AG08396 (cell line): ENCODE results near the gene RRH.
"Not testable (repeated sequence)": the region's sequence is repeated elsewhere in the genome, so short reads cannot be mapped to it uniquely, and the experiment has no call there.

Experiments
- DNase-seq: peaks from one replicate; pipeline ENCODE4 v3.0.0; 2012; ENCODE audit warnings: low spot score, mixed read lengths

RRH gene, protein sequence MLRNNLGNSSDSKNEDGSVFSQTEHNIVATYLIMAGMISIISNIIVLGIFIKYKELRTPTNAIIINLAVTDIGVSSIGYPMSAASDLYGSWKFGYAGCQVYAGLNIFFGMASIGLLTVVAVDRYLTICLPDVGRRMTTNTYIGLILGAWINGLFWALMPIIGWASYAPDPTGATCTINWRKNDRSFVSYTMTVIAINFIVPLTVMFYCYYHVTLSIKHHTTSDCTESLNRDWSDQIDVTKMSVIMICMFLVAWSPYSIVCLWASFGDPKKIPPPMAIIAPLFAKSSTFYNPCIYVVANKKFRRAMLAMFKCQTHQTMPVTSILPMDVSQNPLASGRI

DNA sequence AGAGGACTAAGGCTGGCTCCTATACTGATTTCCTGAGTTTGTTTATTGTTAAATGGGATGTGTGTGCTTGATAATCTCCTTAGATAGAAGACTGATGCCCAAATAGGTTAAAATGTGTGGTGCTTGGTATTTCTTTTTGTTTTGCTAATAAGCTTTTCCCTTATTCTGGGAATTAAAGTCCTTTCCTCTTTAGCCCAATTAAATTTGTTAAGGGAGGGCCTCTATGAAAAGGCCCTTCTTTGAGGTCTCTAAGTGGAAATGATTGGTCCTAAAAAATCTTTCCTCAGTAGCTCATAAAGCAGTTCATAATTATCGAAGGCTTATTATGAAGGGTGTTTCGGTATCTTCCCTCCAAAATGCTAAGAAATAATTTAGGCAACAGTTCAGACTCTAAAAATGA, at the start of gene RRH:
TSS of gene RRH (plus strand) at position 301 of the 400 bp plus-strand sequence. CDS start at position 357, 56 bp downstream.
- DNase-seq, result no peak

DNA sequence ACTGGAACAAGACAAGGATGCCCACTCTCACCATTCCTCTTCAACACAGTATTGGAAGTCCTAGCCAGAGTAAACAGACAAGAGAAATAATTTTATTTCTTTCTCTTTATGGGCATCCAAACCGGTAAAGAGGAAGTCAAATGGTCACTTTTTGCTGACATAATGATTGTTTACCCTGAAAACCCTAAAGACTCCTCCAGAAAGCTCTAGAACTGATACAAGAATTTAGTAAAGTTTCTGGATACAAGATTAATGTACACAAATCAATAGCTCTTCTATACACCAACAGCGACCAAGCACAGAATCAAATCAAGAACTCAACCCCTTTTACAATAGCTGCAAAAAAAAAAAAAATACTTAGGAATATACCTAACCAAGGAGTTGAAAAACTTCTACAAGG, 45.7 kb upstream of the RRH start:
- DNase-seq, result not testable (repeated sequence)

DNA sequence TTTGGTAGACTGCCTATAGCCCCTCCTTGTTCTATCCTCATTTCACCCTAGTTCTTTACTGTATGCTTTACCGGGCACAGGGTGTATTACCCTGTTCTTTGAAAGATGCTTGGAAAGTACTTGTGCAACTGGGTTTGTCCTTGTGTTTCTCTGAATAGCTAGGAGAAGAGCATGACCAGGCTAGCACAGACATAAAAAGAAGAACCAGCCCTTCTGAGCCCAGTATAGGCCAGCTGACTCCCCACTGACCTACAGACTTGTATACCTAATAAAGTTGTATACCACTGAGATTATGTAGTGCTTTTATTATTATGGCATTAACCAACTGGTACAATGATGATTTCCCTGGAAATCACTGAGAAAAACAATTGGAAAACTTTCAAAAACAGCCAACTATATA, 40.9 kb upstream of the RRH start:
- no peak for DNase-seq

DNA sequence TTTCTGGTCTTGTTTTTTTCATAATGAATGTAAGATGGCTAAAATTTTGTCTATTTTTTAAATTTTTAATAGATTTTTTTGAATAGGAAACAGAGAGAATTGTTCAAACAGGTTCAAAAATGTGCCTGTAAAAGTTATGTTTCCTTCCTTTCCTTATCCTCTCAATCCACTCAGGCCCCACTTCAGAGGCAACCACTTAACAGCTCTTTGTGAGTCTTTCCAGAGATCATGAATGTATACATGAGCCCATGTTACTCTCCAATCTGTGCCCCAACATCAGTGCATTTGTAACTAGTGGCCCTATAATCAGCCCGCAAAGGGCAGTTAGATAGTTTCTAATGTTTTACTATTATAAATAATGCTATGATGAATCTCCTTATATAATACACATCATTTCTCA, 40.0 kb upstream of the RRH start:
- DNase-seq, result no peak

DNA sequence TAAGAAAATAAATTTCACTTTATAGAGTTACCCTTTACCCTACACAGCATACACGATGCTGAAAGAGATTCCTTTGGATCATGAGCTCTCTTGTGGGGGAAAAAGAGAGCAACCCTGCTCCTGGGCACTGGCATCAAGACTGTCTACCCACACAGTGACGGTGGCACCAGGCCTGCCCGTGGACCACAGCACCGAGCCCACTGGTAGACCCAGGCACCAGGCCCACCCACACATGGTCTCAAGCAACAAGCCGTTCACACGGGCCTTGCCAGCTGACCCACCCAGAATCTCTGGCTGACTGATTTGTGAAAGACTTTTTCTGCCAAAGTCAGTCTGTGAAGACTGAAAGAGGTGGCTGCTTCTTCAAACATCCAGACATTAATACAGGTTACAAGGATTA, 32.7 kb upstream of the RRH start:
- DNase-seq, result no peak

DNA sequence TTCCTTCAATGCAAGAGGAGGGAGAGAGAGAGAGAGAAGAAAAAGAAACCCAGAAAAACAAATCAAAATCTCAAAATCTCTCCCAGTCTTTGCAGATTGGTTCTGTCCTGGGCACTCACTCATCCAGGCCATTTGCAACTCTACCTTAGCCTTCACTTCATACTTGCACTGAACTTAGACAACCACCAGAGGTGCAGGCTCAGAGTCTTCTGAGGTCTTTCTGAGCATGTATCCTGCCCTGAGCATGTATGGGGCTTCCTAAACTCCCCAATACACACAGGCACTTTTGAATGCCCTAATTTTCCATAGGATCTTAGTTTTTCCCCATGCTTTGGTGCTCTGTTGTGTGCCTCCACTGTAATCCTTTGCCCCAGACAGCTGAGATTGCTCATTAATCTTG, 28.9 kb upstream of the RRH start:
- no peak for DNase-seq

DNA sequence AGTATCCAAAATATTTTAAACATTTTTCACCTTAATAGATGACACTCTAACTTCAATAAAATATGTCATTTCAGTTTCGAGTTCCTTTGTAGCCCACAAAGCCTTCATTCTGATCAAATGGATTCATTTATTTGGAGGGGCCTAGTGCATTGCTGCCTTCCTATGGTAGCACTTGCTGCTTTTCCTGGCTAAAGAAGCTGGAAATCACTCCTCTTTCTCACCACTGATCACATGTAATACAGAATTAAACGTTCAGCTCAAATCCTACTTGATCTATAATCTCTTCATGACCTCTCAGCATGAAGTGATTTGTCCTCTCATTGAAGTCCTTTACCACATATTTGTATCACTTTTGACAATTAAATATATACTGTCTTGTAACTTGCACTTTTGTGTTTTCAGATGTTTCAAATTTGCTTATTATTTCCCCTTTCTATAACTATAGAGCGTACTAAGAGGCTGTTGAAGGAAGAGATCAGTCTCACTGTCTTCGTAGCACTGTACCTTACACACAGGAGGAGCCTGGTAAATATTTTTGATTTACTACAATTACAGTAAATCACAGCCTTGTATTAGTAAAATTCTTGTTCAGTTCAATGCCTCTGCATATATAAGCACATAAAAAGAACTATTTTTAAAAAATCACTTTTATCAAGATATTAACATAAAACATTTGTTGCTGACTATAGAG, 26.5 kb upstream of the RRH start:
- DNase-seq, result no peak

DNA sequence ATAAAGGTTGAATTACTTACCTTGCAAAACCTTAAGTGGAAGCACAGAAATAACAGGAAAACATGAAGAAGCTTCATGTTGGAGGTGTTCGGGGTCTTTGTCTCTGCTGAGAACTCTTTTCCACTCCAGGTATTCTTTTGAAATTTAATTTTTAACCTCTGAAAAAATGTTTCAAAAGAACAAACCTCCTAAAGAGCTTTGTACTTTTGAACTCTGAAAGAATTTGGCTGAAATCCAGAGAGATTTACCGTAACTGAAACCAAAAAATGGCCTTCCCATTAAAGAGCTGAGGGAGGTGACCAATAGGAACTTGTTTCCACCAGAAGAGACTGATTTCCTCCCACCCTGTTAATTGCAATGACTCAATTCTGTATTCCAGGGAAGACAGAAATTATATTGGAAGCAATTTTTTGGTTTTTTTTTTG, 25.9 kb upstream of the RRH start, which contains the start of gene CFI:
TSS of gene CFI (minus strand) at position 105 of the 425 bp plus-strand sequence. CDS start at position 77, 28 bp downstream.
- peak; percentile 28 for DNase-seq

DNA sequence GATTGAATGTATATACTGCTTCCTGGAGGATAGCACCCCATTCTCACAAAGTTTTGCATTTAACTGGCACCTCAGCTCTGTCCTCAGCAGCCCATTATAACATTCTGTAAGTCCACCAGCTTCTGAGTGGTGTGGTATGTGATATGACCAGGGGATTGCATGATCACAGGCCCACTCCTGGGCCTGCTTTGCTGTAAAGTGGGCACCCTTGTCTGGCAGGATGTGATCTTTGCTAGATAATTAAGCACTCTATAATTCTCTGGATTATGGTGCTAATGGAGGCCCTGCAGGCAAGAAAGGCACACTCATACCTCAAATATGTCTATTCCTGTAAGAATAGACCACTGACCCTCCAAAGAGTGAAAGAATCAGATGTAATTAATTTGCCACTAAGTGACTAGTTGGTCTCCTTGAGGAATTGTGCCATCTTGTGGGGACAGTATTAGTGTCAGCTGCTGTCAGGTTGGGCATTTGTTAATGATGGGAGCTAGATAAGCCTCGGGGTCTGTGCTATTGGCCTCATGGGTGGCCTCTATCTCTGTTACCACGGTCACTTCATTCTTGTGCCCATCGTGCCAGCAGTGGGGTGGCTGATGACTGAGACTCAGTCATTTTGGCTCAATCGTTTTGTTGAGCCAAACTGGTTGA, 23.7 kb upstream of the RRH start:
- peak; percentile 21 for DNase-seq

DNA sequence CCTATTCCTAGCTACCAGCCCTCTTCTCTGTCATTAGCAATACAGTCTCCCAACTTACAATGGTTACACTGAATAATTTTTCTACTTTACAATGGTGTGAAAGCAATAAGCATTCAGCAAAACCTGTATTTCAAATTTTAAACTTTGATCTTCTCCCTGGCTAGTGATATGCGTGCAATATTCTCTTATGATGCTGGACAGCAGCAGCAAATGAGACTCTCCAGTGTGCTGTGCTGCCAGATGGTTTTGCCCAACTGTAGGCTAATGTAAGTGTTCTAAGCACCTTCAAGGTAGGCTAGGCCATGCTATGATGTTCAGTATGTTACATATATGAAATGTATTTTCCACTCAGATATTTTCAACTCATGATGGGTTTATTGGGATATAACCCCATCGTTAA, 18.1 kb upstream of the RRH start:
- no peak for DNase-seq

DNA sequence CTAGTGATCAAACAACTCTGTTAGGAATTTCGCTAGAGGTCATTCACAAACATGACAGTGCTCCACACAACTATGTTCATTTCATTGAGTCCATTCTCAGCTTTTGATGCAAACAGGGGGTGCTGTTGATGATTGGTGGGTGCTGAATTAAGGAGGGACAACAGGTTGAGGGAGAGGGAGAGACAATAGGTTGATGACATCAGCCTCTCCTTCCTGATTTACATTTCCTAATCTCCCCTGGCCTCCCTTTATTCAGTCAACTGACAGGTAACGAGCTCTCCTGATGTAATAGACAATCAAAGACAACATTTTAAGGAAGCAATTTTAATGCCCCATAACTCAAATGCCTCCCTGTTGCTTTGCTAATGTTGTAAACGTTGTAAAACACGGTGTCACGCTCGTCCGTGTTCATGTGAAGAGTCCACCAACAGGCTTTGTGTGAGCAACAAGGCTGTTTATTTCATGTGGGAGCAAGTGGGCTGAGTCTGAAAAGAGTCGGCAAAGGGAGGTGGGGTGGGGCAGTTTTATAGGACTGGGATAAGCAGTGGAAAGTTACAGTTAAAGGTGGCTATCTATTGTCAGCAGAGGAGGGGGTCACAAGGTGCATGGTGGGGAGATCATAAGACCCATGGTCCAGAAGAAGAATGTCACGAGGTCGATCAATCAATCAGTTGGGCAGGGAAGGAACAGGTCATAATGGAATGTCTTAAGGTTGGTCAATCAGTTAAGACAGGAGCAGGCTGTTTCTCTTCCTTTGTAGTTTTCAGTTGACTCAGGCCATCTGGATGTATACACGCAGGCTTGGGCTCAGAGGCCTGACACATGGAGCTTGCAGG, 17.0 kb upstream of the RRH start:
- no peak for DNase-seq

DNA sequence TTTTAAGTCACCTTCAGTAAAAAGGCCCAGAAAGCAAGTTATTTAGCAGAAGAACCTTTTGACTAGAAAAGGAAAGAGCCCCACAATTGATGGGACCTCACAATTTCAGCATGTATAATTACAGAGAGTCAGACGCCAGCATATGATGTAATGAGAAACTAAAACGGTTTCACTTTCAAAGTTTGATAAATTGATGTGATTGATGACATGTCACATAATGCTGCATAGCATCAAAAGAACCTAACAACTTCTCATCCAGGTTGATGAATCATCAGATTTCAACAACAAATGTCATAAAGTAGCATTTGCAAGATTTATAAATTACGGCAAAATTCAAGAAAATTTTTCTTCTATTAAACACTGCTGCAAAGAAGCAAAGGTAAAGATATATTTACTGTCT, 16.1 kb upstream of the RRH start:
- no peak for DNase-seq

DNA sequence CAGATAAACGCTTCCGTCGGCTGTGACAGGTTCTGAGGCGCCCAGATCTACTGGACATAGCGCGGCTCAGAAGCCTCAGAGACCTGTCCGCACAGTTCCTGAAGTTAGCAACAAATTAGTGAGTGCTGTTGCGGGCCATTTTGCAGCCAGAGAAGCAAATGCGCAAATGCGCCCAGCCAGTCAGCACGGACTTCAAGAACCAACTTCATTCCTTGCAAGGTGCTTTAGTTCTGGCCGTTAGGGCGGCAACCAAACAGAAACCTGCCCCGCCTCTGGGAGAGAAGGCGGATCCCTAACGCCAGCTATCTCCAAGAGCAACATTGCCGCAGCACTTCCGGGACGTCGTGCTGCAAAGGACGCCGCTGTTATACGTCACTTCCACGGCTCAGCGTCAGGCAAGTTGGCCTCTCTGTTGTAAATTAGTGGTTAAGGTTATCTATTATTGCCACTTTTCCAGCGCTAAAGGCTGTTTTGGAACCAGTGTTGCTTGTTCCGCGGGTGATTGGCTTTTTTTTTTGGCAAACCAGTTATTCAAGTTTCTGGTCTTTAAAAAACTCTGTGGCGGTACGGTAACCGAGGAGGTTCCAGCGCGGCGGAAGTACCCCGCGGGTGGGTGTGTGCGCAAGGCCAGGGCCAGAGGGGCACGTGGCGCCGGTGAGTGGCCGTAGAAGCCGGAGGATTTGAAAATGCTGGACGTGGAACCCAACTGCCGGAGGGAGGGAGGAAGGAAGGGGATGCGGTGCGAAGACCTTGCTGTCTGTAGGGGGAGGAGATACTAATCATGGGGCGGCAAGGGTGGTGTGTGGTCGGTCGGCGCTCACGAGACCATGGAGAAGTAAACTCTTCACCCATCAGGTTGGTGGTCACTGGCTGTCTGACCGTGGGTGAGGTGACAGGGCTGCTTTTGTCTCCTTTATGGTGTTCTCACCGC, 12.4 kb upstream of the RRH start, which contains the start of gene GAR1:
TSS of gene GAR1 (plus strand) at position 612 of the 931 bp plus-strand sequence. CDS start 403 bp downstream, outside the sequence.
- DNase-seq, result peak; percentile 91

DNA sequence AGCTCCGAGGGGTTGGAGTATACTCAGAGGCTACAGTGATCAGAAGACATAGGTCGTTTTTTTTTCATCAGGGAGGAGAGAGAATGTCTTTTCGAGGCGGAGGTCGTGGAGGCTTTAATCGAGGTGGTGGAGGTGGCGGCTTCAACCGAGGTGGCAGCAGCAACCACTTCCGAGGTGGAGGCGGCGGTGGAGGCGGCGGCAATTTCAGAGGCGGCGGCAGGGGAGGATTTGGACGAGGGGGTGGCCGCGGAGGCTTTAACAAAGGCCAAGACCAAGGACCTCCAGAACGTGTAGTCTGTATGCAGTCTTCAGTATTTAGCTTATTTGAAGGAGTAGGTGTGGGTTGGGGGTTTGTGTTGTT, 11.7 kb upstream of the RRH start:
- DNase-seq, result no peak

DNA sequence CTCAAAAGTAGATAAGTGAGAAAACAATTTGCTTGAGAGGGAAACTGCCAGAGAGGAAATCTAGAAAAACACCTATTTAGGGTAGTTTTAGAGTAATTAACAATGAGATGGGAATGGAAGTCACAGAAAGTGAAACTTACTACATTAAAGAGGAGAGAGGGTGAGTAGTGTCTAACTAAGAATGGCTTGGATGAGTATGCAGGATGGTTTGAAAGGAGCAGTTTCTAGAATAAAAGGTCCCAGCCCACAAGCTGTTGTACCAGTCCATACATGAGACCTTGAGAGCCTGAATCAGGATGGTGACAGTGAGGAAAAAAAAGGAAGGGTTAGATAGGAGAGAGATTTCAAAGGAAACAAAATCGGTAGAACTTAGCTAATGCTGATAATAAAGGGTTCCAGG, 10.9 kb upstream of the RRH start:
- no peak for DNase-seq

DNA sequence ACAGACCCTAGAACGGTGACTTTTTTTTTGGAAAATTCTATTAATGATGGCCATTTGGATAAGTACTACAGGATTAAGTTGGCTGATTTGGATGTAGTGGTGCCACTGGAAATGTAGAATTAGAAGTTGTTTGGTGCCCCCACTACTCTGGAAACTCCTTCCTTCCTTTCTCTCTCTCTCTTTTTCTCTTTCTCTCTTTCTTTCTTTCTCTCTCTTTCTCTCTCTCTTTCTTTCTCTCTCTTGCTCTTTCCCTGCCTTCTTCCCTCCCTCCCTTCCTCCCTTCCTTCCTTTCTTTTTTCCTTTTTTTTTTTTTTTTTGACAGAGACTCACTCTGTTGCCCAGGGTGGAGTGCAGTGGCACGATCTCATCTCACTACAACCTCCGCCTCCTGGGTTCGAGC, 9.5 kb upstream of the RRH start:
- no peak for DNase-seq

DNA sequence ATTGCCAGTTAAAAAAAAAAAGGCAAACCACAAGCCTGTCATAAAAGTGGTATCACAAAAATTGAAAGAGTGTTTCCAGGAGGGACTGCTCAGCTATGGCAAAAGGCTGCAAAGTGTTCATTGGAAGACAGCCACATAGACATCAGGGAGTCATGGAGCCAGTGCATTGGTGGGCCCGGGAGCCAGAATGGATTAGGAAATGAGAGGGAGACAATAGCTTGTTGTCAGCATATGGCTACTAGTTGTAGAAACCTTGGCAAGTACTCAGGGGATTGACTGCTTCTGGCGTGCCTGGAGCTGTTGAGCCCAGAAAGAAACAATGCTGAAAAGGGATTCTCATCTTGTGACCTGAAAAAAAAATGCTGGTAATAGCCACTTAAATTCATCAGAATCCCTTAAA, 7.2 kb upstream of the RRH start:
- no peak for DNase-seq

DNA sequence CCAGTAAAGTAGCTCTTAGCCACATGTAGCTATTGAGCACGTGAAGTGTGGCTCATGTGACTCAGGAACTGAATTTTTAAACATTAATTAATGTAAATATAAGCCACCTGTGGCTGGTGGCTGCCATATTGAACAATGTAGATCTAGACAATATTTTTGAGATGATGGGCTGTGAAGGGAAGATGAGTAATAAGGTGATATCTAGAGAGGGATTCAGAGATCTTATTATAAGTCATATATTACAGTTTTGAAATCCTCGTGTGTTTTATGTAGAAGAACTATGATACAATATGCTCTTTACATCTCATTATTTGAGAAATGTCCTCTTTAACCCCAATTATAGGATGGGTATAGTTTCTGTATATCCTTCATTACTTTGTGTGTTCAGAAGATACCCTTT, 6.6 kb upstream of the RRH start:
- DNase-seq, result no peak

DNA sequence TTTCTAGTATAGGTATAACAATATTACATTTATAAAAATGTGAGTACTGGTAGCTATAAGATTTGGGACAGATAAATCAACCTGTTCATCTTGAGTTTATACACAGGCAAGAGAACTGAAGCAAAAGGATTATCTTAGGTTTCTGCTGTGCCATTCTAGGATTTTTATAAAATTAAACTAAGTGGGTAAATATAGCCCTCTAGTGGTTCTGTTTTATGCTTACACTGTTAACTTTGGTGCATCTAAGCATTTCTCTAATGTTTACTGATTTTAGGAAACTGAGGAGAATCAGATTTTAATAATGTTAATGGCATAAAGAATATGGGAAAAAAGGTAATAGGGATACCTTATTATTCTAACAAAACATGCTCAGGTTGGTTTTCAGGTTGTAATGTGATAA, 1.1 kb upstream of the RRH start:
- DNase-seq, result peak; percentile 22

DNA sequence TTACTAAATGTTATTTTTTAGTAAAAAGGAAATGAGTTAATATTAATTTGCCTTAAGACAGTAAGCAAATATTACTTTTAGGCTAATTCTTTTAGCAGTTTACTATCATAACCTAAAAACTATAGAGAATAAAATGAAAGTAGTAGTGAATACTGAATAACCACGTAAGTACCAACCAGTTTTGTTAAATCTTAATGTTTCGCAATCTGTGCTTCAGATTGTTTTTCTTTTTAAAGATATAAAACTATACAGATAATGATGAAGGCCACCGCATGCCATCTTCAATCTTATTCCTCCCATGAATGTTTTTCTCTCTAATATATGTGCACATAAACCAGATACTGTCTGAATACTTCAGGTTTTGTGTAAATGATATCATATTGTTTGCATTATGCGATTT, 6.0 kb downstream of the RRH start:
- DNase-seq, result no peak

DNA sequence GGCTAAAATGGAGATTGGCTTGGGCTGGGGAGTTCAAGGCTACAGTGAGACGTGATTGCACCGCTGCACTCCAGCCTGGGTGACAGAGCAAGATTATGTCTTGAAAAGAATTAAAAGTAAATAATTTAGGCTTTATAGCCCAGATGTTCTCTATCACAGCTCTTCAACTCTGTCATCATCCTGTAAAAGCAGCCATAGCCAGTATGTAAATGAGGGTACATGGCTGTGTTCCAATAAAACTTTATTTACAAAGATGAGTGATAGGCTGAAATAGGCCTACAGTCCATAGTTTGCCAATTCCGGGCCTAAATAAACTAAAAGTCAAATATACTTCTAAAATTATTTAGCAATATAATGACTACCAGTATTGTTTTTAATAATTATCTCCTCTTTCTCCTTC, 9.2 kb downstream of the RRH start:
- DNase-seq, result no peak
